IMR-90 (cell line): ENCODE results near the gene ATP11A. TPM values are rescaled to one million over a fixed set of nuclear protein-coding genes. Genes with fewer than 3 reads are reported as not detected.

Source experiments
- ATAC-seq: fragments of 200-7000 bp; cut with Tn5 transposase; 2 replicates; pipeline ENCODE4 v1.9.1; 2020; ENCODE audit warnings: low read depth, mild to moderate bottlenecking, moderate library complexity
- BruUV-seq: library from RNA; stranded (reverse); fragments of 400-500 nt; replicated peaks from 2 replicates; lab custom pipeline; 2021; lab: Mats Ljungman, UMichigan
- CTCF ChIA-PET: fragments of 300-600 bp; formaldehyde crosslinking; extraction: SDS; loops from one replicate; lab custom pipeline; 2021; ENCODE audit warnings: antibody characterized with exemption; lab: Yijun Ruan, JAX
- POLR2A ChIA-PET: fragments of 300-600 bp; sonication (Branson Sonifier 250); formaldehyde crosslinking; loops from one replicate; lab custom pipeline; 2022; ENCODE audit warnings: antibody characterized with exemption; ENCODE audit not compliant: unreplicated experiment; lab: Charles Lee
- DNase-seq: peaks from one replicate; pipeline ENCODE4 v3.0.0; 2013
- H2AFZ ChIP-seq: replicated peaks from 2 replicates; pipeline ENCODE3; 2013; ENCODE audit warnings: low read length, mild to moderate bottlenecking; ENCODE audit not compliant: poor library complexity
- H2AK5ac ChIP-seq: 2 replicates; pipeline ENCODE4 v1.6.1; 2013; ENCODE audit warnings: low read depth, low read length, inconsistent platforms
- H2AK9ac ChIP-seq: replicated peaks from 2 replicates; pipeline ENCODE3; 2013; ENCODE audit warnings: mild to moderate bottlenecking, low read depth, low read length, moderate library complexity; ENCODE audit not compliant: poor library complexity
- H2BK120ac ChIP-seq: 2 replicates; pipeline ENCODE4 v1.6.1; 2013; ENCODE audit warnings: low read depth, low read length, inconsistent platforms
- H2BK15ac ChIP-seq: 3 replicates; pipeline ENCODE4 v1.6.1; 2013; ENCODE audit warnings: low read depth, low read length, inconsistent platforms
- H2BK20ac ChIP-seq: 2 replicates; pipeline ENCODE4 v1.6.1; 2013; ENCODE audit warnings: low read depth, mild to moderate bottlenecking, inconsistent platforms, low read length, moderate library complexity
- H2BK5ac ChIP-seq: 2 replicates; pipeline ENCODE4 v1.6.1; 2013; ENCODE audit warnings: mild to moderate bottlenecking, low read depth, low read length, inconsistent platforms; ENCODE audit not compliant: poor library complexity, severe bottlenecking
- H3K14ac ChIP-seq: replicated peaks from 2 replicates; pipeline ENCODE4 v1.6.1; 2013; ENCODE audit warnings: low read depth, low read length, inconsistent platforms
- H3K18ac ChIP-seq: 2 replicates; pipeline ENCODE4 v1.6.1; 2013; ENCODE audit warnings: low read depth, low read length, control low read depth
- H3K23ac ChIP-seq: 2 replicates; pipeline ENCODE4 v1.6.1; 2013; ENCODE audit warnings: low read depth, low read length, inconsistent platforms
- H3K27ac ChIP-seq: 2 replicates; pipeline ENCODE4 v1.5.1; 2013; ENCODE audit warnings: mild to moderate bottlenecking, control low read depth, low read length; ENCODE audit not compliant: insufficient read depth
- H3K27me3 ChIP-seq: 2 replicates; pipeline ENCODE4 v1.6.1; 2013; ENCODE audit warnings: low read length; ENCODE audit not compliant: control insufficient read depth, insufficient read depth
- H3K36me3 ChIP-seq: 2 replicates; pipeline ENCODE4 v1.6.1; 2013; ENCODE audit warnings: low read length, mixed read lengths; ENCODE audit not compliant: control insufficient read depth, insufficient read depth
- H3K4ac ChIP-seq: 2 replicates; pipeline ENCODE4 v1.6.1; 2013; ENCODE audit warnings: low read depth, low read length, inconsistent platforms
- H3K4me1 ChIP-seq: 2 replicates; pipeline ENCODE4 v1.6.1; 2013; ENCODE audit warnings: low read length, mixed read lengths; ENCODE audit not compliant: control insufficient read depth, insufficient read depth
- H3K4me2 ChIP-seq: 2 replicates; pipeline ENCODE4 v1.6.1; 2013; ENCODE audit warnings: low read depth, mild to moderate bottlenecking, control low read depth, low read length, moderate library complexity
- H3K4me3 ChIP-seq: 2 replicates; pipeline ENCODE4 v1.5.1; 2013; ENCODE audit warnings: low read depth, mild to moderate bottlenecking, control low read depth, low read length, moderate library complexity; ENCODE audit not compliant: insufficient read depth
- H3K56ac ChIP-seq: 2 replicates; pipeline ENCODE4 v1.6.1; 2013; ENCODE audit warnings: low read length, inconsistent platforms; ENCODE audit not compliant: insufficient read depth; ENCODE audit errors: extremely low read depth
- H3K79me1 ChIP-seq, 2 experiments: 2 replicates each; pipeline ENCODE4 v1.6.1; 2013; ENCODE audit warnings: low read length in 2 of 2, inconsistent platforms in 1 of 2, low read depth in 1 of 2
- H3K9ac ChIP-seq: 2 replicates; pipeline ENCODE4 v1.6.1; 2013; ENCODE audit warnings: low read depth, low read length, control low read depth
- H3K9me1 ChIP-seq: 2 replicates; pipeline ENCODE4 v1.6.1; 2013; ENCODE audit warnings: low read length, inconsistent platforms; ENCODE audit not compliant: insufficient read depth
- H3K9me3 ChIP-seq: 2 replicates; pipeline ENCODE4 v1.6.1; 2013; ENCODE audit warnings: low read length; ENCODE audit not compliant: control insufficient read depth, insufficient read depth
- H4K20me1 ChIP-seq: 2 replicates; pipeline ENCODE4 v1.6.1; 2013; ENCODE audit warnings: low read length, inconsistent platforms; ENCODE audit not compliant: insufficient read depth
- H4K5ac ChIP-seq: 2 replicates; pipeline ENCODE4 v1.6.1; 2013; ENCODE audit warnings: mild to moderate bottlenecking, low read depth, low read length, control low read depth
- H4K8ac ChIP-seq, 2 experiments: 2 replicates each; pipeline ENCODE4 v1.6.1; 2013; ENCODE audit warnings: low read depth in 2 of 2, low read length in 2 of 2, control low read depth in 1 of 2, inconsistent platforms in 1 of 2
- H4K91ac ChIP-seq: 2 replicates; pipeline ENCODE4 v1.6.1; 2013; ENCODE audit warnings: low read depth, low read length, inconsistent platforms; ENCODE audit not compliant: insufficient read depth
- BHLHE40 ChIP-seq: fragments of 150-350 bp; IDR thresholded peaks from 2 replicates; pipeline ENCODE4 v1.6.1; 2016; ENCODE audit warnings: mild to moderate bottlenecking, low read depth, low read length
- CEBPB ChIP-seq: IDR thresholded peaks from 2 replicates; pipeline ENCODE4 v1.6.1; 2012; ENCODE audit warnings: low read depth, low read length, improper control_type of control experiment
- CTCF ChIP-seq: conservative IDR thresholded peaks from 2 replicates; pipeline ENCODE4 v1.5.1; 2012; ENCODE audit warnings: mild to moderate bottlenecking, low read depth, low read length, improper control_type of control experiment
- FOS ChIP-seq: fragments of 150-350 bp; IDR thresholded peaks from 2 replicates; pipeline ENCODE4 v1.6.1; 2016; ENCODE audit warnings: low read depth, low read length
- MAFK ChIP-seq: IDR thresholded peaks from 2 replicates; pipeline ENCODE4 v1.6.1; 2012; ENCODE audit warnings: low read depth, low read length, improper control_type of control experiment
- MAZ ChIP-seq: IDR thresholded peaks from 2 replicates; pipeline ENCODE4 v1.6.1; 2012; ENCODE audit warnings: low read depth, mild to moderate bottlenecking, low read length, improper control_type of control experiment, moderate library complexity, borderline replicate concordance
- MXI1 ChIP-seq: IDR thresholded peaks from 2 replicates; pipeline ENCODE4 v1.6.1; 2012; ENCODE audit warnings: low read depth, mild to moderate bottlenecking, low read length, moderate library complexity, borderline replicate concordance
- POLR2A ChIP-seq: IDR thresholded peaks from 2 replicates; pipeline ENCODE4 v1.6.1; 2012; ENCODE audit warnings: mild to moderate bottlenecking, low read depth, low read length
- RAD21 ChIP-seq: IDR thresholded peaks from 2 replicates; pipeline ENCODE4 v1.6.1; 2012; ENCODE audit warnings: low read length, improper control_type of control experiment
- RCOR1 ChIP-seq: IDR thresholded peaks from 2 replicates; pipeline ENCODE4 v1.6.1; 2012; ENCODE audit warnings: mild to moderate bottlenecking, low read length, improper control_type of control experiment; ENCODE audit not compliant: insufficient replicate concordance
- RFX5 ChIP-seq: IDR thresholded peaks from 2 replicates; pipeline ENCODE4 v1.8.0; 2012; ENCODE audit warnings: low read depth, mild to moderate bottlenecking, low read length, moderate library complexity
- SMC3 ChIP-seq: fragments of 150-350 bp; IDR thresholded peaks from 2 replicates; pipeline ENCODE4 v1.6.1; 2016; ENCODE audit warnings: low read depth, mild to moderate bottlenecking, antibody characterized with exemption, low read length, moderate library complexity
- USF2 ChIP-seq: fragments of 150-350 bp; IDR thresholded peaks from 2 replicates; pipeline ENCODE4 v1.6.1; 2017; ENCODE audit warnings: mild to moderate bottlenecking, antibody characterized with exemption, low read length, low read depth
- WGBS, 2 experiments: methylation state at CpG; one replicate each; pipeline versions ENCODE4 v1.1.5 to v1.1.7; 2013; ENCODE audit warnings: missing lambda C conversion rate in 2 of 2; ENCODE audit not compliant: insufficient read length in 1 of 2; ENCODE audit errors: extremely low coverage in 2 of 2; 5-methylcytosine and 5-hydroxymethylcytosine counted together
- dilution Hi-C: fragments of 300-500 bp; cut with HindIII; formaldehyde crosslinking; loops from one replicate; pipeline ENCODE4 v1.14.3; 2018; ENCODE audit warnings: low sequenced_read_pairs; ENCODE audit not compliant: unreplicated experiment
- in situ Hi-C: fragments of 300-500 bp; cut with MboI; formaldehyde crosslinking; loops from 3 replicates; pipeline ENCODE4 v1.14.3; 2019; ENCODE audit warnings: low sequenced_read_pairs, inconsistent platforms, mixed read lengths
- intact Hi-C: fragments of 100-400 bp; cut with micrococcal nuclease; formaldehyde crosslinking; loops from 2 replicates; pipeline ENCODE4 v1.10.0; 2022
- polyA plus RNA-seq, 3 experiments: library from polyadenylated mRNA; depleted of rRNA; stranded (reverse); fragments of >200 nt; gene quantifications; 2 replicates each; pipeline ENCODE4 v1.2.3, GENCODE V29; 2012; ENCODE audit warnings: low replicate concordance in 1 of 3
- total RNA-seq: library from RNA; depleted of rRNA; stranded (reverse); fragments of >200 nt; gene quantifications from 2 replicates; pipeline ENCODE4 v1.2.3, GENCODE V29; 2012

Gene ATP11A
- total and polyA plus RNA-seq, 2 of the 4 experiments (the other 2 are of a cell fraction) = 8.4 to 12.0 TPM

- Histone ChIP-seq H3K14ac (no peak overlapping the region), H3K27me3 (no peaks in the 10 kb centered on the region), H3K4me2 (no peak overlapping the region), H3K4ac (no peak overlapping the region), H4K91ac (no peak overlapping the region), H2AFZ (no peak overlapping the region), H3K4me3 (no peak overlapping the region), H4K20me1 (no peaks in the 10 kb centered on the region), H2BK5ac (no peak overlapping the region), H3K79me1 (no peaks in the 10 kb centered on the region), H3K18ac (no peak overlapping the region), H2AK9ac (no peak overlapping the region), H3K23ac (no peak overlapping the region), H3K56ac (no peak overlapping the region), H4K5ac (no peak overlapping the region), H3K27ac (no peak overlapping the region), H3K9ac (no peak overlapping the region), H3K9me1 (no peaks in the 10 kb centered on the region), H2BK15ac (no peak overlapping the region), H3K4me1 (no peaks in the 10 kb centered on the region), H2AK5ac (no peak overlapping the region), H2BK120ac (no peak overlapping the region), H3K9me3 (no peaks in the 10 kb centered on the region), H3K36me3 (peaks cover 18% of the 10 kb centered on the region), H2BK20ac (no peak overlapping the region), H4K8ac (no peak overlapping the region)
- TF ChIP-seq USF2 (no peak), RCOR1 (no peak), POLR2A (no peak), RAD21 (no peak), FOS (no peak), MAZ (no peak), MXI1 (no peak), SMC3 (no peak), CTCF (no peak), CEBPB (no peak), MAFK (no peak), BHLHE40 (no peak), RFX5 (no peak)
- DNase-seq (no peak), ATAC-seq (no peak)
- ChIA-PET CTCF (no interaction called here), POLR2A (no interaction called here)
- 40% methylated on average over 1 of the region's 15 CpGs; no CpG with 5 or more reads in 1 of the 2 experiments for WGBS, 2 experiments
- BruUV-seq = no TSS peak
- intact Hi-C loops = loop anchor here (2.0 to 10.0 kb wide), 2 partner anchors 185 to 1401 kb away; partner anchors contain the start of gene ATP11A
- in situ Hi-C loops = loop anchor here (10.0 kb wide), 2 partner anchors 231 to 261 kb away; no protein-coding TSS in a partner anchor
- dilution Hi-C loops = no loop called here
These were observed 185.8 kb downstream of the ATP11A start for GRCh38 chr13:112875627-112876026.
